ENCODE measurements around the gene FADS6. TPM values are rescaled to one million over a fixed set of nuclear protein-coding genes. Genes with fewer than 3 reads are reported as not detected.

Gene FADS6
- total RNA-seq, 1 experiment from 2014 or later = not detected

GRCh38 chr17:74865504-74866197 lies 27.8 kb downstream of the FADS6 start:
- Histone ChIP-seq H3K27ac (ENCODE audit: low read length) (no peak overlapping the region), H3K4me1 (ENCODE audit: control insufficient read depth, insufficient read depth, low read length) (peaks cover 13% of the 10 kb centered on the region), H3K9me3 (ENCODE audit: control insufficient read depth, insufficient read depth, low read depth, low read length) (no peaks in the 10 kb centered on the region), H3K27me3 (ENCODE audit: control insufficient read depth, insufficient read depth, low read length) (peaks cover 2% of the 10 kb centered on the region; the same call in 1 of the 2 replicates), H3K4me3 (ENCODE audit: low read depth in 2 of 2, low read length in 2 of 2) (no peak overlapping the region), H3K36me3 (ENCODE audit: control insufficient read depth, insufficient read depth, low read length) (no peaks in the 10 kb centered on the region)
- no peak for TF ChIP-seq TCF7L2 (IDR thresholded peaks at IDR 0.05; ENCODE audit: low read depth, low read length)
- TF ChIP-seq POLR2AphosphoS5 (IDR thresholded peaks at IDR 0.05; ENCODE audit: low read depth, low read length) = no peak
- TF ChIP-seq CTCF (IDR thresholded peaks at IDR 0.05) = no peak; the same call in 1 of the 2 replicates
- TF ChIP-seq SIN3A (IDR thresholded peaks at IDR 0.05; ENCODE audit: borderline replicate concordance, insufficient read depth, low read depth, low read length) = no peak
- TF ChIP-seq REST (IDR thresholded peaks at IDR 0.05; ENCODE audit: insufficient read depth in 1 of 2, low read depth in 2 of 2, low read length in 1 of 2) = no peak
- POLR2A ChIA-PET = interaction anchor here (0.6 kb wide), 2 partner anchors 344 to 1361 kb away, joined by 3 to 5 read pairs; no protein-coding TSS in a partner anchor
- ATAC-seq = peak; percentile 9; the same call in 1 of the 2 replicates
- BruUV-seq (replicated peaks) = no TSS peak
- CTCF ChIA-PET = interaction anchor here (0.5 to 2.4 kb wide), 11 partner anchors 8 to 209 kb away, joined by 3 to 15 read pairs (median 5); no protein-coding TSS in a partner anchor
- no peak for DNase-seq (ENCODE audit: low read depth, low spot score)
- in situ Hi-C loops (cut with HindIII; ENCODE audit: low pct_unique_long_range_greater_than_20kb, low sequenced_read_pairs) (no loop called here), intact Hi-C loops (cut with micrococcal nuclease; ENCODE audit: unreplicated experiment) (no loop called here)

GRCh38 chr17:74864866-74865395 lies 28.5 kb downstream of the FADS6 start:
- BruUV-seq (replicated peaks) = no TSS peak

More at GRCh38 chr17:74864866-74865395, 28.5 kb downstream of the FADS6 start:
- peak; percentile 98 for TF ChIP-seq CTCF (IDR thresholded peaks at IDR 0.05)
- no peak for TF ChIP-seq POLR2AphosphoS5 (IDR thresholded peaks at IDR 0.05; ENCODE audit: low read depth, low read length)
- H3K27ac ChIP-seq (ENCODE audit: low read length) = no peak overlapping the region
- H3K36me3 ChIP-seq (ENCODE audit: control insufficient read depth, insufficient read depth, low read length) = 0 out of 2 replicates have a peak, but pooled peaks cover 4% of the 10 kb centered on the region
- peaks cover 18% of the 10 kb centered on the region for H3K4me1 ChIP-seq (ENCODE audit: control insufficient read depth, insufficient read depth, low read length)
- ChIA-PET CTCF (interaction anchor here (0.6 to 2.4 kb wide), 7 partner anchors 8 to 208 kb away, joined by 3 to 15 read pairs (median 5); no protein-coding TSS in a partner anchor), POLR2A (interaction anchor here (0.6 kb wide), 2 partner anchors 343 to 1360 kb away, joined by 3 to 5 read pairs; no protein-coding TSS in a partner anchor)
- DNase-seq (ENCODE audit: low read depth, low spot score) (peak; percentile 47), ATAC-seq (peak; percentile 64)
- no peak overlapping the region for H3K4me3 ChIP-seq (ENCODE audit: low read depth in 2 of 2, low read length in 2 of 2)
- in situ Hi-C loops (cut with HindIII; ENCODE audit: low pct_unique_long_range_greater_than_20kb, low sequenced_read_pairs) (no loop called here), intact Hi-C loops (cut with micrococcal nuclease; ENCODE audit: unreplicated experiment) (loop anchor here (5.0 kb wide), 1 partner anchor 123 kb away; no protein-coding TSS in a partner anchor)
- no peaks in the 10 kb centered on the region for H3K9me3 ChIP-seq (ENCODE audit: control insufficient read depth, insufficient read depth, low read depth, low read length)
- H3K27me3 ChIP-seq (ENCODE audit: control insufficient read depth, insufficient read depth, low read length) = peaks cover 10% of the 10 kb centered on the region; the same call in 1 of the 2 replicates

All from Panc1 (cell line).